Activated CD4-positive, CD25-positive, alpha-beta regulatory T cell treated with anti-CD3 and anti-CD28 coated beads, Interleukin-2, amount 50 U/mL, for 16 hours (primary cell): ENCODE measurements around the gene PRICKLE4.
"Not testable (repeated sequence)": the region's sequence is repeated elsewhere in the genome, so short reads cannot be mapped to it uniquely, and the experiment has no call there.

Source experiments
- DNase-seq: peaks from one replicate; pipeline ENCODE4 v3.0.0-alpha.2; 2020; ENCODE audit warnings: low read depth, low spot score

The PRICKLE4 gene

DNA sequence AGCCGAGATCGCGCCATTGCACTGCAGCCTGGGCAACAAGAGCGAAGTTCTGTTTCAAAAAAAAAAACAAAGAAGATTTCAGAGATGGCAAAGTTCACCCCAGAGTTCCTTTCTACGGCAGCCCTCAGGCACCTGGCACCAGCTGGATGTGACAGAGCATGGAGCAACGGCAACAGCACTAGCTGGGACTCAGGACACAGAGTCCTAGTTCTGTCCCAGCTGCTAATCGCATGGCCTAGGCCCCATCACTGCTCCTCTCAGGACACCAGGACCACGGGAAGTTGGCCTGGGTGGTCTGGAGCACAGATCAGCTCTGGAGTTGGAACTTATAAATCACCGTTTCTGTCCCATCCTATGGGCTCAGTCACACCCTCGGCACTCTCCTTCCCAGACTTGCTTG lies 34.5 kb upstream of the PRICKLE4 start:
- DNase-seq = no peak

DNA sequence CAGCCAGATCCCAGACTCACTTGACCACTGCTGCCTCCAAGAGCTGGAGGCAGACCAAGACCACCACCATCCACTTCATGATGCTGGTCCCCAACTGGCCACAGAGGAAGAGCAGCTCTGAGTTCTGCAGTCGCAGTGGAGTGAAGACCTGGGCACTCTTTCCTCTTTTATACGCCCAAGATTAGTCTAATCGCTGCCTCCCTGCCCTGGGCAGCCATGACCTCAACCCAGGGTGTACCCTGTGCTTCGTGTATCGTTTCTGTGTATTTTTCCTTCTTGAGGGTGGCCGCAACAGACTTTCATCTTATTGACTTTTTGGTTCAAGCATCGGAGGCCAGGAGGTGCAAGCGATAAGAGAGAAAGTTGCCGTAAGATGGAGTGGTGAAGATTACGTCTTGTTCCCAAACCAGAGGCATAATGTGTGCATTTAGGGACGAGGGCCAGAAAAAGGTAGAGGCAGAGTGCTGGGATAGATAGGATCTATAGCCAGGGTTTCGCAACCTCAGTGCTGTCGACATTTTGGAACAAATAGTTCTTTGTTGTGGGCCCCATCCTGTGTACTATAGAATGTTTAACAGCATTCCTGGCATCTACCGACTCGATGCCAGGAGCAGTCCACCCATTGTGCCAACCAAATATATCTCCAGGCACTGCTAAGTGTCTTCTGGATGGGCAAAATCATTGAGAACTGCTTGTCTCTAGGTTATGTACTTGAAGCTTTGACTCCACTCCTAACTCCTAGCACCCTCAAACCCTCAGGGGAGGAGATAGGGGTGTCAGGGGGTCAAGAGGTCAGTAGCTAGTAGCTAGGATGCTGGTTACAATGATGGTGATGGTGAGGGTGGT lies 33.1 kb upstream of the PRICKLE4 start, which contains the start of gene PGC:
Gene PGC (minus strand): TSS at position 142 of the 846 bp plus-strand sequence. CDS start 63 bp downstream, at position 79.
- no peak for DNase-seq

DNA sequence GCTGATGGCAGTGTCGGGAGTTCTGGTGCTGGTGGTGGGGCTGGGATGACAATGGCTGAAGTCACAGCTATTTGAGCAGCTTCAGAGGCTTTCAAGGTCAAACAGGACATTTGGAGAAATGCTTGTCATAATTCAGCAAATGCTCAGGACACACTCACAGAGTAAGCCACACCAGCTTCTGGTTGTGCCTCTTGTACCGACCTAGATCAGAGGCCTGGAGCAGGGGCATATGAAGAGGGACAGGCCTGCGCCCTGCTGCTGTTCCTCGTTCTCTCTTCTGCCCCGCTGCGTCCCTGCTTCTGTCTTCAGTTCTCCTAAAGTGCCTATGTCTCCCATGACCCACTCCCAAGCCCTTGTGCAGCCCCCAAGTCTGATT lies 32.5 kb upstream of the PRICKLE4 start:
- no peak for DNase-seq

DNA sequence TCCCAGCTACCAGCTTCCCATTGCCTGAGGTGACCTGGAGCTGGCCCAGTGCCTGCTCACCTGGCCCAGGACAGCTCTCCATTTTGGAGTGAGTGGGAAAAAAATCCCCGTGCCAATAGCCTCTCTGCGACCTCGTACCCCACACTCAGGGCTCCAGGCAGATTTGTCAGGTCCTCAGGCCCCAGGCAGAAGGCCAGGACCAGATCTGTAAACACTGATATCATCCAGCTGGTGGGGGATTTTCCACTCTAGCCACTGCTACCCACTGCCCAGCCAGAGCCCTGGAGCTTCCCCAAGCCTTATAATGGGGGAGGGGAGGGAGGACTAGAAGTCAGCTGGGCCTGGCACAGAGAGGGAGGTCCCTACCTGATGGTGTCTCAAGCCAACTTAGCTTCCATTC lies 32.0 kb upstream of the PRICKLE4 start:
- no peak for DNase-seq

DNA sequence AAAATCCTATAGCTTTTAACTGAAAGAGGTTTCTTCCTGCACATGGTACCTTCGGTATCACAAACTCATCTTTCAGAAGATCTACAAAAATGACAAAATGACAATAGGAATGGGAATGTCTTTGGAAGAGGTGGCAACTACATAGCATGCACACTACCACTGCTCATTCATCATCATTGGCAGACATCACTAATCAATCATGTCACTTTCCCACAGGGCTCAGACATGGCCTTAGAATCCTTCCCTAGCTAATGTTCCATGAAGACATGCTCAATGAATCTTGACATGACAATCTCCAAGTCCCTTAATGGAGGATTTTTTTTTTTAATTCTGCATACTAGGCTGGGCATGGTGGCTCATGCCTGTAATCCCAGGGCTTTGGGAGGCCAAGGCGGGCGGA lies 30.2 kb upstream of the PRICKLE4 start:
- DNase-seq = no peak

DNA sequence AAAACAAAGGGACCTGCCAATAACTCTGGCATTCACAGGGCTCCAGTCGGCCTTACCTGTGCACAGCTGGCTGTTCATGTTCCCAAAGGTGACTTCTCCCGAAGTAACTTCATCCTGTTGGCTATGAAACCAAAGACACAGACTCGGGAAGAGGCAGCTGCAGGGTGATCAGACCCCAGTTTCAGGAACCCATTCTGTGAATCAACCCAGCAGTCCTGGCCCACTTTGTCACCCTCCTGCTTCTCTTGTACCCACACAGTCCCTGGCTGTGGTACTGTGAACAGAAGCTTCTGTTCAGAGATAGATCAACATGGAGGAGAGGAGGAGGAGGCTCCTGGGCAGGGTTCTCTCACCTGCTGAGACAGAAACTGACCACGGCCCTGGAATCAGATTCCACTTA lies 24.7 kb upstream of the PRICKLE4 start:
- no peak for DNase-seq

DNA sequence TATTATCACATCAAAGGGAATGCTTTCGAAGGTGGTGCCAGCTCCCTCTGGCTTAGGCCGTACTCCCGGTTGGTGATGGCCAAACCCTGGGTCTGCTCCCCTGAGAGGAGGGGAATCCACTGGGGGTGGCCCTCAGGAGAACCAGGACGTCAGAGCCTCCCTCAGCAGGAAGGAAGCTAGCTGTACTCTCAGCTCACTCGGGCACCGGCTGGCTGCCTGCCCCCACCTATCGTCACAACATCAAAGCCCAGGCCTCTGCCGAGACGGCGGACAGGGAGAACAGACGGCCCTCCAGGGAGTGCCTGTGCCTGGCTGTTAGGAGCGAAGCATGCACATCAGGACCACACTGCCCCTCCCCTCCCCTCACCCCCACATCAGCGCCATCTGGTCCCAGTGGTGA lies 24.2 kb upstream of the PRICKLE4 start:
- no peak for DNase-seq

DNA sequence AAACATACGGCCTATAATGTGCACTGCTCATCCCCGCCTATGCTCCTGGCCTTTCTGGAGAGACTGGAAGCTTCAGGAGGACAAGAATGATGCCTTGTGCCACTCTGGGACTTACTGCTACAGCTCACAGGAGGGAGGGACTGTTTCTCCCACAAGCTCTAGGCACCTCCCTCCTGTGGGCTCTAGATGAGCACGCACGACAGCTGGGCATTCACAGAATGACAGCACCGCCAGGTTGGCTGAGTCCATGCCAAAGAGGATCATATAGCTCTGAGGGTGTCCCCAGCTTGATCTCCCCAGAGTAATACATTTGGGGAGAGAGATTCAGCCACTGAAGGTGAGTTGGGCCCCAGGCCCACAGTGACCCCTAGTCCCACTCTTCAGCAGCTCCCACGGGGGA lies 23.3 kb upstream of the PRICKLE4 start:
- no peak for DNase-seq

DNA sequence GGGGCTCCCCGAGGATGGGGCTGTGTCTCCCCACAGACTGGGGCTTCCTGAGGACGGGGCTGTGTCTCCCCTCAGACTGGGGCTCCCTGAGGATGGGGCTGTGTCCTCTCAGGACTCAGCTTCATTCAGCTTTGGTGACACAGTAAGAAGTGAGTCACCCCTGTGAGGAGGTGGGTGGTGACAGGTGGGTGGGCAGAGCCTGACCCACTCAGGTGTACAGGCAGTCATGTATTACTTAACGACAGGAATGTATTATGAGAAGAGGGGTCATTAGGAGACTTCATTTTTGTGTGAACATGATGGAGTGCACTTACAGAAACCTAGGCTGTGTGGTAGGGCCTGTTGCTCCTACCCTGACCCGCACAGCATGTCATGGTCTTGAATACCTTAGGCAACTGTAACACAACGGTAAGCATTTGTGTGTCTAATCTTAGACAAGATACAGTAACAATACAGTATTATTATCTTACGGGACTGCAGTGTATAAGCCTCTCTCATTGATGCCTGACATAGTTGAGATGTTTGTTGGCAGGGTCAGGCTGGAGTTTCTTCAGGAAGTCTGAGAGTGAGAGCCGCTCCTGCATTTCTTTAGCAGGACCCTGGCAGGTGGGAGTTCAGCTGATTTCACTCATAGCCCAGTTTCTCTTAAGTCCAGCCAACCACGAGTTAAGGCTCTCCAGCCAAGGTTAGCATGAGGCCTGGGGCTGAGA lies 22.5 kb upstream of the PRICKLE4 start:
- no peak for DNase-seq

DNA sequence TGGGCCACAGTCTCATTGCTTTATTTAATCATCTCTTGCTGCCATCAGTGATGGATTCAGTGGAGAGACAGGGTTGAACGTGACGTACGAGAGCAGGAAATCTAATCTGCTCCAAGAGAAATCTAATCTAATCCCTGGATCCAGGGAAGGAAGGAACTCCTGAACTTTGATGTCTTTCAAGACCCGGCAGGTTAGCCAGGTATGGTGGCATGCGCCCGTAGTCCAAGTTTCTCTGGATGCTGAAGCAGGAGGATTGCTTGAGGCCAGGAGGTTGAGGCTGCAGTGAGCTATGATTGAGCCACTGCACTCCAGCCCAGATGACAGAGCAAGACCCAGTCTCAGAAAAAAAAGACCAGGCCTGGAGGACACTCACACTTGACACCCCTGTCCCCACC lies 21.9 kb upstream of the PRICKLE4 start:
- DNase-seq = no peak

DNA sequence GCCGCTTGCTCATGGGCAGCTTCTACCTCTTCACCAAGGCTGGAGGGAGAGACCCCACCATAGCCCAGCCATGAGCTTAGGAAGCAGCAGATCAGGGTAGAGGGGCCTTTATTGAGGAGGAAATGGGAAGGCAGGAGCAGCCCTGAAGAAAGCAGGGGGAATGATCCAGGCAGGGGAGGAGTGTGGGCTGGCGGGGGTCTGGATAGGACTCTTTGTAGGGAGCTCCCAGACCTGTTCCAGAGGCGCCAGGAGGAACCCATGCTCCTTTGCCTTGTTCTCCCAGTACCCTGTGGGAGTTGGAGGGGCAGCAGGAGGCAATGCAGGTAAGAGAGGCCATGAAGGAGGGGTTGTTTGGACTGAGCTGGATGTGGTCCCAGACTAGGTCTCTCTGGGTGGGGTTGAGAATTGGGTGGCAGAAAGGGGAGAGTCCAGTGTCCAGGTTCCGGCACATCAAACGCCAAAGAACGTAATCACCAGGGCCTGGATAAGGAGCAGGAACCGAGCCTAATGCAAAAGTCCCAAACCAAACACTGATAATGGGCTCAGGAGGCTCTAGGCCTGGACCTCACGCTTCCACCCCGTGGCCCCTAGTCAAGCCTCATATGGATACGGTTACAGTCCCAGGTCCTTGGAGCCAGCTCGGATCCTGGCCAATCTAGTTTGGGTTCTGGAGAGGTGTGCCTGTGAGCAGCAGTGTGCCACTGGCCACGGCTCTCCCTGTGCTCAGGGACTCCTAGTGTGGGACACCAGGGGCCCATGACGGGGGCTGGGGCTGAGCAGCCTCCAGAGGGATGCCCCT lies 21.3 kb upstream of the PRICKLE4 start:
- no peak for DNase-seq

DNA sequence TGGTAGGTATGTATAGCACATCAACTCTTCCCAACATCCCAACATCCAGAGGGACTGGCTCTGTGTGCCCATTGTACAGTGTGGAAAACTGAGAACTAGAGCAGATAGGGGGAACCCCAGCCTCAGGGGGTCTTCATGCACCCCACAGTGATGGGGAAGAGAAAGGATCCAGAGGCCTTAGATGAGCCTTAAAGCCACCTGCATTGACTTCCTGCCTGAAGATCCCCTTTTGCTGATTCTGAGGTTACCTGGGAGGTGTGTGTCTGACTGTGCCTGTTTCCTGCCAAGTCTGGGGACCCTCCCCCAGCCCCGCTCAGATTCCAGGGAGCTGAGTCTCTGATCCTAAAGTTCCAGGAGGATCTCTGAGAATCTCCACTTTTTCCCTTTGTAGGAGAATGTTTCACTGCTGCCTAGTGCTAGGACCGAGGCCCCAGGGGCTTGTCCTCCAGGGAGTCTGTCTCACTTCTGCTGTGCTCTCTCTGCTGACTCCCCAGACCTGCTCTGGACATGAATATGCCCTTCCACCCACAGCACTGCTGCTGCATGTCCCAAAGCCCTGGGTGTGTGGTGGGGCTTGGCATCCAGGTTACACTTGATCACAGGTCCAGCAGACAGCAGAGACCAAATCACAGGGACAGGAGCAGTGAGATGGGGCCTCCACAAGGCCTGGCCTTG lies 20.5 kb upstream of the PRICKLE4 start:
- no peak for DNase-seq

DNA sequence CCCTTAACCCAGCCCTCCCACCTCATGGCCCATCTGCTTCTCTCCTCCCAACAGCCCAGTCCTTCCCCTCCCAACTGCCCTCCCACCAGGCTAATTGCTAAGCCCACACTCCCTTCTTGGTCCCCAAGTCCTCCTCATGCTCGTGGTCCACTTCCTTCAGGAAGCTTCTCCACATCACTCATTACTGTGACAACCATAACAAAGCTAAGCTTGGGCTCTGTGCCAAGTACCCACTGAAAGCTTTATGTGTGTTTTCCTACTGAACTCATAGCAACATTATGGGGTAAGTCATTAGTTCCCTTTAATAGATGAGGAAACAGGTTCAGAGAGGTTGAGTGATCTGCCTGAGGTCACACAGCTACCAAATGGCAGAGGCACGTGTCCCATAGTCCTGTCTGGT lies 17.1 kb upstream of the PRICKLE4 start:
- no peak for DNase-seq

DNA sequence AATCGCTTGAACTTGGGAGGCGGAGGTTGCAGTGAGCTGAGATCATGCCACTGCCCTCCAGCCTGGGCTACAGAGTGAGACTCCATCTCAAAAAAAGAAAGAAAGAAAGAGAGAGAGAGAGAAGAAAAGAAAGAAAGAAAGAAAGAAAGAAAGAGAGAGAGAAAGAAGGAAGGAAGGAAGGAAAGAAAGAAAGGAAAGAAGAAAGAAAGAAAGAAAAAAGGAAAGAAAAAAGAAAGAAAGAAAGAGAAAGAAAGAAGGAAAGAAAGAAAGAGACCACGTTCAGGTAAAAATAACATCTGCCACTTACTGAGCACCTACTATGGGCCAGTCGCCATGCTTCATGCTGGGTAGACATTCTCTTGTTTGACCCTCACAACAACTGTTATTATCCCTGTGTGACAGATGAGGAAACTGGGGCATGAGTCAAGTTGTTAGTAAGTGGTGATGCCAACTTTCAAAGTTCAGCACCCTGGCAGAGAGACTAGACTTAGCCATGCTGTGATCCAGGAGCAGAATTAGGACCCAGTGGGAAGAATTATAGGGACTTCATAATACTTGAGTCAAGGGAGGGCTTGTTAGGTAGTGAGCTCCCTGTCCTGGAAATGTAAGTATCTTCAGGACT lies 14.4 kb upstream of the PRICKLE4 start:
- DNase-seq = not testable (repeated sequence)

DNA sequence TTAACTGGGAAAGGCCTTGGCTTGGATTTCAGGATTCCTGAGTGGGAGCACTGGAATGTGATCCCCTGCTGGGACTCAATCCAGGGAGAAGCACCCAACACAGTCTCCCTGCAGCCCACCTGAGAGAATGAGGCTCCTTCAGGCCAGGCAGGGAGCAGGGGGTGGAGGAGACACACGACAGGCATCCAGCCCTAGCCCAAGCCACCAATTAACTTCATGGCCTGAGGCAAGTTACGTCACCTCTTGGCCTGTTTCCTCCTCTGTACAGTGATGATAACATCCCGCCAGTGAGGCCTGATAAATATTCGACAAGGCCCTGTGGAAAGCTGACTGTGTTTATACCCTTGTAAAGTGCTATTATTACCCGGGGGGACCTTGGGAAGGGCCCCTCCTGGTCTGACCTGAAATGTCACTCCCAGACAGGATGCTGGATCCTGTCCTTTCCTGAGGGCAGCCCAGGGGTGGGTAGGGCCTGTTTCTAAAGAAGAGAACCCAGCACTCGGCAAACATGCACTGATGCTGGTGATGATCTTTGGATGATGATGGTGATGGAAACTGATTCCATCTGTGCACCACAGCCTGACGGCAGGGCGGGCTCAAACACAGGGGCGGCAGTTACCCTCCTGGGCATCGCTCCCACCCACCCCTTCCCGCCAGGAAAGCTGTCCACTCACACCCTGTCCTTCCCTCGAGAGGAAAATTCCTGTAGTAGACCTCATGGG lies 13.3 kb upstream of the PRICKLE4 start:
- DNase-seq = no peak

DNA sequence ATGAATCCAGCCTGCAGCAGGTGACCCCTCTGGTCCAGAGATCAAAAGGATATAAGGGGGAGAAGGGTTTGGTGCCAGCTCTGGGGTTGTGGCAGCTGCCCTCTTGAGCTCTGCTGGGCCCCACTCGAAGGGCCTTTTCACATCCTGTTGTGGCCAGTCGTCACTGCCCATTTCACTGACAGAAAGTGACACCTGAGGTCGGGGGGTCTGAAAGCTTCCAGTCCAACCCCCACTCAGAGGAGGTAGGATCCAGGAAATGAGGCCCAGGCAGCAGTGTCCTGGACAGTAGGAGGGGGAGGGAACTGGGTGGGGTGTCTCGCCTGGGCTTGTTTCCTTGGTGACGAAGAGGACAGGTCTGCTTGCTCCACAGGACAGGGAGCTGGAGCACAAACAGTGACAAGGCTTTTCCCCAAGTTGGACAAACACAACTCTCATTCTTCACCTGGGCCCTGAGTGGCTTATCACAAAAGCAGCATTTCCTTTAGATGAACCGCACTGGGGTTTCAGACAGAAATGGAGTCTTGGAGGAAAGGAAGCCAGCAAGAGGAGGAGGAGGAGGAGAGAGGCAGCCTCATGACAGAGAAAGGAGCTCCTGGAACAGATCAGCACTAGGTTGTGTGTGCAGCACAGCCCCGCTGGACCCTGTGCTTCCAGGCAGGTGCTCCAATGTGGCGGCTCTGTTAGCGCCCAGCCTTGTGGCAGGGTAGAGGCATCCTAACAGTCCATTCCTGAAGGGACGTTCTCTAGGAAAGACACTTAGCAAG lies 11.9 kb upstream of the PRICKLE4 start:
- no peak for DNase-seq

DNA sequence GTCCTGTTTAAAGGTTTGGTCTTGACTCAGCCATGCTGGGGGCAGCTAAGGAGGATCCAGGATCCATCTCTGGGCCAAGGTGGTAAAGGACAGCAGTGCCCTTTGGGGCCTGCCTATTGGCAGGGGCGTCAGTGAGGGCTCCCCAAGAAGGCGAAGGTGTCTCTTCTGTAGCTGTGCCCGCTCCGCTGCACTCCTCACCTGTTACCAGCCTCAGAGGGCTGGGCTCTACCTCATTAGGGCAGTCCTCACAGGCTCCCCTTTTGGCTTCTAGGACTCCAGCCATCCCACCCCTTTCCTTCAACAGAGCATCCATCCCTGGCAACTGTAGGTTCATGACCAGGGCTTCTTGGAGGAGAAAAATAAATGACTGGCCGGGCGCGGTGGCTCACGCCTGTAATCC lies 11.2 kb upstream of the PRICKLE4 start:
- DNase-seq = no peak

DNA sequence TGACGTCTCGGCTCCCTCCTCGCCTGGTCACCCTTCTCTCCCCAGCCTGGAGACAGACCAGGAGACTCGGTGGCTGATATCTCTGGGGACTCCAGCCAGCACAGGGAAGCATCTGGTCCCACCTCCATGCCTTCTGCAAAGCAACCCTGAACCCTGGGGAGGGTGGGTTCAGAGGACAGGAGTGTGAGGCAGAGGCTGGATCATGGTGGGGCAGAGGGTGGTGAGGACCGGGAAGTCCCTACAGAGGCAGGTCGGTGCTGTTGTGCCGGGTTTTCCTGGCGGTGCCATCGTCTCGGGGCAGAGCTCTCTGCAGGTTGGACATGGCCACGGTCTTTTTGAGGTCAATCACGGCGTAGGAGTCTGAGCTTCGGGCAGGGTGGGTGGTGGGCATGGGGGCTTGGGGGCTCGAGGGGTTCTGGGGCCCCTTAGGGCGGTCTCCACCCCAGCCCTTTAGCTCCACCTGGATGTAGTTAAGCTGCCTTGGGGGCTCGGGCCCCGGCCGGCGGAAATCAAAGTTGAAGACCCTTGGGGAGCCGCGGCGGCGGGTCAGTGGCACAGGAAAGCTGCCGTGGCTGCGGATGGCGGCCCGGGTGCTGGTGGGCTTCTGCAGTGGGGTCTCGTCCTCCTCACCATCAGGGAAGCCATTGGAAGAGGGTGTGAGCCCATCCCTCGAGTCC lies 10.1 kb upstream of the PRICKLE4 start:
- DNase-seq = no peak
